HG03439 (cell line): ENCODE measurements around the gene GMDS.

Experiments
- ATAC-seq: cut with Tn5 transposase; IDR thresholded peaks from one replicate; pipeline ENCODE4 v1.9.1; 2021; ENCODE audit warnings: mild to moderate bottlenecking, moderate library complexity; ENCODE audit not compliant: unreplicated experiment

The GMDS gene

GRCh38 chr6:2242311-2242710 lies 3.1 kb downstream of the GMDS start:
- no peak for ATAC-seq

GRCh38 chr6:2240961-2241360 lies 4.4 kb downstream of the GMDS start:
- ATAC-seq: no peak

GRCh38 chr6:2237001-2237400 lies 8.4 kb downstream of the GMDS start:
- ATAC-seq: no peak

- ATAC-seq: no peak
These were observed 9.5 kb downstream of the GMDS start for GRCh38 chr6:2235777-2236495.

GRCh38 chr6:2232445-2232844 lies 13.0 kb downstream of the GMDS start:
- ATAC-seq: no peak

- no peak for ATAC-seq
These were observed 14.0 kb downstream of the GMDS start for GRCh38 chr6:2231438-2231837.

DNA sequence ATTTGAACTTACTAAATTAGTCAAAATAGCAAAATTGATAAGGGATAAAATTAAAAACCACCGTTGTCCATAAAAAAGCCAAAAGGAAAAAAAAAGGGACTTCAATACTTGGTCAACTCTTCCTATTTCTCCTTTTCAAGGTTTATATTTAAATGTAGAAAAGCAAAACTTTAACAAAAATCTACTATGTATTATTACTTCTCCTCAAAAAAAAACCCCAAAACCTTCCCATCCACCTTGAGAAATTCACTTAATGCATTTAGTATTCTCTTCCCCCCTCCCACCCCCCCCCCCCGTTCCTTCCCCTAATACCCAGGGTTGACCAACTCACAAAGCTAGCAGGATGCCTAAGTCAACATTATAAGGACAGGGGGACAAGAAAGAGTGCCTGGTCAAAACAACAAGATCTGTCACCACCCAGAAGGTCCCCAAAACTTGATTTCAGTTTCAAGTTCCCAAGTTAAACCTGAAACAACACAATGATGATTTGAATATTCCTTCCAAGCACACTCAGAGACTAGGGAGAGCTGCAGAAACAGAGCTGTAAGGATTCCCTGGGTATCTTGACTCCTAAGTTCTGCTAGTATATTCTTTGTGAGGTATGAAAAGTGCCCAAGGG lies 14.6 kb downstream of the GMDS start:
- ATAC-seq: peak; percentile 45

DNA sequence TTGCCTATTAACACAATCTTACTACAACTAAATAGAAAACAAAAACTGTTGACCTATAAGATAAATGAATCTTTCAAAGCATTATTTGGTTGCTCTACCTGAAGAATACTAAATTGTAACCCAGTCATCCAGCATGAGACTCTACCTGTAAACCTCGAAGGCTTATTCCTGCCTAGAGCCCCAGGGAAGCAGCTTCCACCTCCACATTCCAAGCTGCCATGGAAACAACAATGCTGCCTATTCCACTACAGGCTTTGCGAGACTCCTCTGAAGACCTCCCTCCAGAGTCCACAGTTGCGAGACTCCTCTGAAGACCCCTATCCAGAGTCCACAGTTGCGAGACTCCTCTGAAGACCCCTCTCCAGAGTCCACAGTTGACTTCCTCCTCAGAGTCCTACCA lies 15.7 kb downstream of the GMDS start:
- no peak for ATAC-seq

DNA sequence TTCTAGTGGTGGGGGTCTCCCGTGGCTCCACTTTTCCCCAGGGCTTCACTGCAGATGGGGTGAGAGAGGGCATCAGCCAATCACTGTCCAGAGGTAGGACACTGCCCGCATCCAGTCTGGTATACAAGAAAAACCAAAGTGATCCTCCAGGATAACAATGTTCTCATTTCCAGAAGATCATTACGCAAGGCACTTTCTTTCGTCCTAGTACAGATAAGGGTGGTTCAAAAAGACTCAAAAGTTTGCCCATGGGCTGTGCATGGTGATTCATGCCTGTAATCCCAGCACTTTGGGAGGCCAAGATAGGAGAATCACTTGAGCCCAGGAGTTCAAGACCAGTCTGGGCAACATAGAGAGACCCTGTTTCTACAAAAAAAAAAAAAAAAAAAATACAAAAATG lies 16.4 kb downstream of the GMDS start:
- ATAC-seq: no peak

DNA sequence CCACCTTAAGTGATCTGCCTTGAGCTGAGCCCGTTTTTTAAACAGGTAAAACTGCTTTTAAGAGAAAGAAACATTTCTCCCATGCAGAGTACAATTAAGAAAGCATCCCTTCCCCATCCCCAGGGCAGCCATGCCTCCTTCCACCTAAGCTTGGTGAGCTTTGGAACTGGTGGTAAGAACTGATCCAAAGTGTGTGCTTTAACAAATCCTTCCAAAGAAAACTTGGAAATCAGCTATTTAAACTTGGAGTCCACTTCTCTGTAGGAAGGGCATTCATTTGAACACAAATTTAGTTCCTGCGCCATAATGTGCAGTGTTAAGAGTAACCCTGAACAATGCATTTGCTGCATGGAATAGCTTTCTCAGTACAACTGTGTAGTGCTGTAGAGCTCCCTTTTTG lies 17.0 kb downstream of the GMDS start:
- no peak for ATAC-seq

DNA sequence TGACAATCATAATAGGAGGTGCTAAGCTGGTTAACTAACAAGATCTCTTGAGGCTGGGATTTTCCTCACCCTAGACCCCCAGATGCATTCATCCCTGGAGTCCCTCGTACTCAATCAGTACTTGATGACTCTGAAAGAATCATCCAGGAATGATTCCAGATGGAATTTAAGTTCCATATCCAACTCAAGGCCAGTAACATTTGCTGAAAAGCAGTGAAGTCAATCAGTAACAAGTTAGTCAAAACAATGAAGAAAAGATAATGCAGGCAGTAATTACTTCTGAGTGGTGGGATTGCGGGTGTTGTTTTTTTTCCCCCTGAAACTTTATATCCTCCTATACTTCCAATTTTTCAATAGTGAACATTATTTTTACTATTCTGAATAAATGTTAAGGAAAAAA lies 18.6 kb downstream of the GMDS start:
- no peak for ATAC-seq

- no peak for ATAC-seq
These were observed 19.7 kb downstream of the GMDS start for GRCh38 chr6:2225422-2226392.

- no peak for ATAC-seq
These were observed 20.5 kb downstream of the GMDS start for GRCh38 chr6:2224847-2225382.

GRCh38 chr6:2222275-2222842 lies 23.0 kb downstream of the GMDS start:
- ATAC-seq: no peak

DNA sequence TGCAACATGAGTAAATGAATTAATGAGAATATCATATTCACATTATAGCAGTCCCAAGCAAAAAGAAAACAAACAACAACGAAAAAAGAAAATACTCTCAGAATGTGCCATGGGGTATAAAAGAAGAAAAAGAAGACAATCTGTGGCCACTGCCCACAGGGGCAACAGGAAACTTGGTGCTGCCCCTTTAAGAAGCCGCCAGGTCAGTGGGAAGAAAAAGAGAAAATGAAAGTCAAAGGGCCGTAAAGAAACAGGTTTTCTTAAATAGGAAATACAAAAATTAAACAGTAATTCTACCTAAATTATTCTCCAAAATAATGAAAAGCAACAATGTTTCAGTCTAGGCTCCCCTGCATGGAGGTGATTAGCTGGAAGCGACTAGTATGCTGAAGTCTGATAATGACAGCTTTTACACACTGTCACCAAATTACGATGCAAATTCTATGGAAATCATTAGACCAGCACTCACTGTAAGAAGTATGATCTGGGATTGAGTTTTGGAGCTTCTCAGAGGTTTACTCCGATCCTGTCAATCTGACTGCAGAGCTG lies 23.6 kb downstream of the GMDS start:
- no peak for ATAC-seq

DNA sequence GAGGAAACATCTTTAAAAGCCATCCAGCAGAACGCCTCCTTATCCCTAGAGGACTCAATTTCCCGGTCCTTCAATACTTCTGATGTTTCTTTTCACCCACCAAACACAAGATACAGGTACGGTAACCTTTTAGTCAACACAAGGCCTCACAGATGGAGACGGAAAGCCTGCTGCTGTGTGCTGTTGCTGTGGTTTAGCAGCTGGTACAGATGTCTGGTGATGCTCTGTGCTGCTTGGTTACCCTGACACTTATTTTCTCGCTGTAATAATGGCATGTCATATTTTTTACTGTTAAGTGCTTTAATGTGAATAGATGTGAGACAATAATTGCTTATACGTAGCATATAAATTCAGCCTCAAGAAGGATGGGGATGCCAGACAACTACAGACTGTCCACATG lies 25.3 kb downstream of the GMDS start:
- no peak for ATAC-seq

GRCh38 chr6:2218866-2219265 lies 26.5 kb downstream of the GMDS start:
- no peak for ATAC-seq

DNA sequence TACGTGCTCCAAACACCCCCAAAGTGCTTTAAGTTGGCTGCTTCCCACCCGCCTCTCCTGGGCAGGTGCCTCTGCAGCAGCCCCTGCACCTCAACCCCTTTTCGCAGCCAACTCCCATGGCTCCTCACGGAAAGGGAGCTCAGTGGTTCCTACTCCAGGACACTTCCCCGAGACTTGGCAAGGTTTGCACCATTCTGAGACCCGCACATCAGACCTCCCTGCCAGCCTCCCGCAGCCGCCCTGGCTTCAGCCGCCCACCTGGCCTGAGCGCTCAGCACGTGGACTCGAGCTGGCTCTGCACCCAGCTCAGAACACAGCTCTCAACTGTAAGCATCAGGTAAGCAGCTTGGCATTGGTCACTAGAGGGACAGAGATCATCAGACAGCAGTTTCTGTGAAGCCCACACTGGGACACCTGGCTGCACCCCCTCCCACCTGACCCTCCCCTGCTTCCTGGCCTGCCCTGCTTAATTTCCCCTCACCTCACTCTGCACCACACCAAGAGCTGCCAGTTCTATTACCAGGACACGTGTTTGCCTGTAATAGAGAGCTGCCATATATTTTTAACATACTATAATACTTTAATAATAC lies 28.5 kb downstream of the GMDS start:
- ATAC-seq: no peak

GRCh38 chr6:2215342-2215741 lies 30.1 kb downstream of the GMDS start:
- ATAC-seq: no peak

GRCh38 chr6:2213086-2213485 lies 32.3 kb downstream of the GMDS start:
- ATAC-seq: no peak
